NK-92 (cell line): ENCODE results near the gene SHANK2.

Experiments
- DNase-seq: peaks from one replicate; lab custom pipeline; 2025; ENCODE audit not compliant: unreplicated experiment; lab: John Stamatoyannopoulos, UW

SHANK2 gene

GRCh38 chr11:71202966-71203365 is 49.4 kb downstream of the SHANK2 start:
- DNase-seq: no peak

DNA sequence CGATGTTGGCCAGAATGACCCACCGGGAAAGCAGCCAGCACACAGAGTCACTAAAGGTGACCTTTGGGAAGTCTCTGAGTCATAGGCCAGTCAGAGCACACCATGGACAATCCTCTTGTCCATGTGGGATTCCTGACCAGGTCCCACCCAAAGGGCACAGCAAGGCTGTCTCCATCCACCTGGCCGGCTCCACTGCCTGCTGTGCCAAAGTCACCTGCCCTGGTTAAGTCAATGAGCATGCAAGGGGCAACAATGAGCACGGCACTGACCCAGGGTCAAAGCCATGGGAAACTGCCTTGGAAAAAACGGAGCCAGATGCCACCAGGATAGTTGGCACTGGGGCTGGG is 49.8 kb downstream of the SHANK2 start:
- DNase-seq: no peak
